Measurements from ENCODE around the gene DOCK1.

The DOCK1 gene

DNA sequence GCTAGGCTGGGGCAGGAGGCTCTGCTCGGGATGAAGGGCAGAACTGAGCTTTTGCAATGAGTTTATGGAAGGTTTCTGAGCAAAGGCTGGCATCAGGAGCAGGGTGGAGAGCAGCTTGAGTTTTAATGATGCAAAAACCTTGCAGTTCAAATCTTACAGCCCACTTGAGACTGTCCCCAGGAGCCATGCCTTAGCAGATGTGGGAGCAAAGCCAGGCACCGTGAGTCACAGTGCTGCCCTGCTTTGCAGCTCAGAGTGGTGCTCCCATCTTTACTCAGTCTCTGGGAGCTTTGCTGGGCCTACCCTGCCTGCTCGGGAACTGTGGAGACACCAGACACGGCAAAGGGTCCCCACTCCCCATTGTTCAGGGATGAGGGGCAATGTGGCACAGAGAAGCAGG lies 521.5 kb downstream of the DOCK1 start:
- TF ChIP-seq, protein P1, sequence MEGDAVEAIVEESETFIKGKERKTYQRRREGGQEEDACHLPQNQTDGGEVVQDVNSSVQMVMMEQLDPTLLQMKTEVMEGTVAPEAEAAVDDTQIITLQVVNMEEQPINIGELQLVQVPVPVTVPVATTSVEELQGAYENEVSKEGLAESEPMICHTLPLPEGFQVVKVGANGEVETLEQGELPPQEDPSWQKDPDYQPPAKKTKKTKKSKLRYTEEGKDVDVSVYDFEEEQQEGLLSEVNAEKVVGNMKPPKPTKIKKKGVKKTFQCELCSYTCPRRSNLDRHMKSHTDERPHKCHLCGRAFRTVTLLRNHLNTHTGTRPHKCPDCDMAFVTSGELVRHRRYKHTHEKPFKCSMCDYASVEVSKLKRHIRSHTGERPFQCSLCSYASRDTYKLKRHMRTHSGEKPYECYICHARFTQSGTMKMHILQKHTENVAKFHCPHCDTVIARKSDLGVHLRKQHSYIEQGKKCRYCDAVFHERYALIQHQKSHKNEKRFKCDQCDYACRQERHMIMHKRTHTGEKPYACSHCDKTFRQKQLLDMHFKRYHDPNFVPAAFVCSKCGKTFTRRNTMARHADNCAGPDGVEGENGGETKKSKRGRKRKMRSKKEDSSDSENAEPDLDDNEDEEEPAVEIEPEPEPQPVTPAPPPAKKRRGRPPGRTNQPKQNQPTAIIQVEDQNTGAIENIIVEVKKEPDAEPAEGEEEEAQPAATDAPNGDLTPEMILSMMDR (IDR thresholded peaks at IDR 0.05; ENCODE audit: control insufficient read depth, extremely low read depth, insufficient read depth) = no peak
- DNase-seq (ENCODE audit: low read depth) = no peak
- no peak overlapping the region for H3K4me3 ChIP-seq (ENCODE audit: low read depth, low read length)

DNA sequence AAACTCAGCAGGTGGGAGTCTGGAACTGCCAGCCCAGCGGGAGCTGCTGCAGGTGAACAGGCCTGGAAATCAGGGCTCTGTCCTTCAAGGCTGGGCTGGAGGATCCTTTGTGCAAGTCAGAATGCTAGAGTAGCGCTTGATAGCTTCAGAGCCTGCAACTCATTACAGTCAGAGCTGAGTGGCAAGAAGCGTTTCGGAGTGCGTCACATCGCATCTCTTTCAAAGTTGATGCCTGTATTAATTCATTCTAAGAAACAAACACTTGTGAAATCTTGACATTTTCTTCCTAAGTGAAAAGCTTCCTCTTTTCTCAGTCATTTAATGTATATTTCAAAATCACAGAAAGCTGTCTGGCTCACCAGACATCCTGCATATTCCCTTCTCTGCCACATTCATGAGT lies 522.7 kb downstream of the DOCK1 start:
- H3K4me3 ChIP-seq (ENCODE audit: low read depth, low read length) = no peak overlapping the region
- DNase-seq (ENCODE audit: low read depth) = no peak
- TF ChIP-seq, protein P1 (IDR thresholded peaks at IDR 0.05; ENCODE audit: control insufficient read depth, extremely low read depth, insufficient read depth) = no peak

GRCh38 chr10:127428385-127428980 lies 523.3 kb downstream of the DOCK1 start:
- DNase-seq (ENCODE audit: low read depth) = no peak
- no peak overlapping the region for H3K4me3 ChIP-seq (ENCODE audit: low read depth, low read length)
- TF ChIP-seq, protein P1 (IDR thresholded peaks at IDR 0.05; ENCODE audit: control insufficient read depth, extremely low read depth, insufficient read depth) = no peak

DNA sequence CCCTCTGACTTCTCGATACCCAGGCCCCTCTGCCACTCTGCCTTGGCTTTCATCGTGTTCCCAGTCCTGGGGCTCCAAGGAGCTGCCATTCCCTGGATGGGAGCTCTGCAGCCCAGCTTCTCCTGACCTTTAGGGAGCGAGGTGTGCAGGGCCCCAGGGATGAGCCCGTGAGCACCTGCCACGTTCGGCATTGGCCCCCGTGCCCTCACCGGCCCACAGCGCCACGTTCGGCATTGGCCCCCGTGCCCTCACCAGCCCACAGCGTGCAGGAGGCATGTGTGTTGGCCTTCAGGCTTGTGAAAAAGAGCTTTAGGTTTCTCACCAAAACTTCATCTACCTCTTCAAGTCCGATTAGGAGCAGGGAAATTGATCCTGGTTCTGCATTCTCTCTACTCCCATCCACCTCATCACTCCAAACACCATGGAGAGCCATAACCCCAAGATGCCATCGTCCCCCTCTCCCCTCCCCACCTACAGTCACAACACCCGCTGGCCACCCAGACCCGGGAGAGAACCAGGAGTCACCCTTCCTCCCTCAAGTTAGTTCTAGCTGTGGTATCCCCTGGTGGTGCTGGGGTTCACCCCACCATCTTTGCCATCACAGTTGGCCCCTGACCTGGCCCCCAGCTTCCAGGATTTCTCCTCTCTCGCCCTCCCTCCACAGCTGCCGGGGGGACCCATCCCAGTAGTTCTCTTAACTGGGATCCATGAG lies 524.5 kb downstream of the DOCK1 start:
- no peak overlapping the region for H3K4me3 ChIP-seq (ENCODE audit: low read depth, low read length)
- TF ChIP-seq, protein P1 (IDR thresholded peaks at IDR 0.05; ENCODE audit: control insufficient read depth, extremely low read depth, insufficient read depth) = no peak
- no peak for DNase-seq (ENCODE audit: low read depth)

DNA sequence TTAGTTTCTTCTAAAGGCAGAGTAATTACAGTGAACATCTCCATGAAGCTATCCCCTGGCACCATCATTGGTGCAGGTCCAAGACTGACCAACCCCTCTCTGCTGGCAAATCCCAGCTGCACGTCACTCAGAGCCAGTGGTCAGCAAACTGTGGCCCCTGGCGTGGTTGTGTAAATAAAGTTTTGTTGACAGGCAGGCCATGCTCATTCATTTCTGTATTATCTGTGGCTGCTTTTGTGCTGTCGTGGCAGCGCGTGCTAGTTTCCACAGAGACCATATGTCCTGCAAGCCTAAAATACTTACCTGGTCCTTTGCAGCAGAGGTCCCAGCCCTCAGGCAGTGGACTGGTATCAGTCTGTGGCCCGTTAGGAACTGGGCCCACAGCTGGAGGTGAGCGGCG lies 526.3 kb downstream of the DOCK1 start:
- TF ChIP-seq, protein P1 (IDR thresholded peaks at IDR 0.05; ENCODE audit: control insufficient read depth, extremely low read depth, insufficient read depth) = no peak
- no peak for DNase-seq (ENCODE audit: low read depth)
- no peak overlapping the region for H3K4me3 ChIP-seq (ENCODE audit: low read depth, low read length)

- no peak overlapping the region for H3K4me3 ChIP-seq (ENCODE audit: low read depth, low read length)
- TF ChIP-seq, protein P1 (IDR thresholded peaks at IDR 0.05; ENCODE audit: control insufficient read depth, extremely low read depth, insufficient read depth) = no peak
- DNase-seq (ENCODE audit: low read depth) = no peak
Observed at GRCh38 chr10:127434006-127434405, 528.8 kb downstream of the DOCK1 start.

DNA sequence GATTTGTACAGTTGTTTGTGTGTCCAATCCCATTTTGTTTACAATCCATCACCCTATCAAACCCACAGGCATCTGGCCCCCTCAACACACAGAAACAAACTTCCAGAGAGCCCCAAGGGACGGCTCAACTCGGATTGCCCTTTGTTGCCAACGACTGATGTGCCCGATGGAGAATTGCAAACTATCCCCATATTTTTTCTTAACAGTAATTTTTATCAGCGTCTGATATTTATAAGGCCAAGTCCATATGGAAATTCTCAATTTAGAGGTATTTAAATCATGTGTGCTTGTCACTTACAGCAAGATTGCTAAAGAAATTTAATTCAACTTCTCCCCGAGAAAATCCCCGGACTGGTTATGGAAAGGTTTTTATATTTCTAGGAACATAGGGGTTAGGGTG lies 530.0 kb downstream of the DOCK1 start:
- TF ChIP-seq, protein P1 (IDR thresholded peaks at IDR 0.05; ENCODE audit: control insufficient read depth, extremely low read depth, insufficient read depth) = no peak
- no peak for DNase-seq (ENCODE audit: low read depth)
- H3K4me3 ChIP-seq (ENCODE audit: low read depth, low read length) = no peak overlapping the region

Measured in LNCaP clone FGC (cell line).